Activated CD4-positive, alpha-beta T cell treated with anti-CD3 and anti-CD28 coated beads, Interleukin-2, amount 10 ng/mL, durations not matched to agents 7 days and 5 days (primary cell): ENCODE data around the gene CD1E. TPM values are rescaled to one million over a fixed set of nuclear protein-coding genes. Genes with fewer than 3 reads are reported as not detected.
"Not testable (repeated sequence)": the region's sequence is repeated elsewhere in the genome, so short reads cannot be mapped to it uniquely, and the experiment has no call there.

Experiments
- CTCF ChIA-PET: fragments of 350-600 bp; sonication (Branson Sonifier 250); formaldehyde crosslinking; loops from one replicate; lab custom pipeline; 2021; ENCODE audit warnings: antibody characterized with exemption; lab: Charles Lee
- POLR2A ChIA-PET: fragments of 350-600 bp; sonication (Branson Sonifier 250); formaldehyde crosslinking; loops from one replicate; lab custom pipeline; 2021; ENCODE audit warnings: antibody characterized with exemption; lab: Charles Lee
- DNase-seq: peaks from one replicate; pipeline ENCODE4 v3.0.0-alpha.2; 2020
- H3K27ac Mint-ChIP-seq: one replicate; pipeline ENCODE4 v1.8.0; 2021; ENCODE audit warnings: mild to moderate bottlenecking, moderate library complexity, mixed read lengths
- H3K27me3 Mint-ChIP-seq: one replicate; pipeline ENCODE4 v1.8.0; 2021; ENCODE audit warnings: mixed read lengths
- H3K36me3 Mint-ChIP-seq: one replicate; pipeline ENCODE4 v1.8.0; 2021; ENCODE audit warnings: low read depth, mixed read lengths
- H3K4me1 Mint-ChIP-seq: one replicate; pipeline ENCODE4 v1.8.0; 2021; ENCODE audit warnings: mixed read lengths
- H3K4me3 Mint-ChIP-seq: one replicate; pipeline ENCODE4 v1.8.0; 2021; ENCODE audit warnings: mild to moderate bottlenecking, moderate library complexity, mixed read lengths
- H3K9me3 Mint-ChIP-seq: one replicate; pipeline ENCODE4 v1.8.0; 2021; ENCODE audit warnings: mixed read lengths
- total RNA-seq, 2 experiments: library from RNA; stranded (reverse); gene quantifications; one replicate each; pipeline ENCODE4 v1.2.3, GENCODE V29; 2021

CD1E gene
- total RNA-seq, 2 experiments from 2014 or later = not detected

- Mint-ChIP-seq H3K9me3 (peaks cover 9% of the 10 kb centered on the region), H3K27me3 (peaks cover 5% of the 10 kb centered on the region), H3K36me3 (peaks cover 10% of the 10 kb centered on the region), H3K4me1 (peaks cover 39% of the 10 kb centered on the region), H3K27ac (peak overlapping the region; percentile 71), H3K4me3 (no peak overlapping the region)
- ChIA-PET POLR2A (no interaction called here), CTCF (no interaction called here)
- DNase-seq = no peak
Observed at GRCh38 chr1:158333405-158334155, 20.1 kb upstream of the CD1E start.

- ChIA-PET POLR2A (no interaction called here), CTCF (no interaction called here)
- H3K27ac Mint-ChIP-seq = no peak overlapping the region
- H3K36me3 Mint-ChIP-seq = peaks cover 14% of the 10 kb centered on the region
- peaks cover 10% of the 10 kb centered on the region for H3K27me3 Mint-ChIP-seq
- H3K4me3 Mint-ChIP-seq = no peak overlapping the region
- no peak for DNase-seq
- H3K4me1 Mint-ChIP-seq = peaks cover 39% of the 10 kb centered on the region
- peaks cover 14% of the 10 kb centered on the region for H3K9me3 Mint-ChIP-seq
Observed at GRCh38 chr1:158334526-158335212, 19.0 kb upstream of the CD1E start.

GRCh38 chr1:158335213-158335532 lies 18.5 kb upstream of the CD1E start:
- peaks cover 39% of the 10 kb centered on the region for H3K4me1 Mint-ChIP-seq
- peaks cover 15% of the 10 kb centered on the region for H3K36me3 Mint-ChIP-seq
- no peak overlapping the region for H3K27ac Mint-ChIP-seq
- CTCF ChIA-PET = no interaction called here
- no peak overlapping the region for H3K4me3 Mint-ChIP-seq
- peaks cover 13% of the 10 kb centered on the region for H3K27me3 Mint-ChIP-seq
- peaks cover 15% of the 10 kb centered on the region for H3K9me3 Mint-ChIP-seq
- DNase-seq = no peak
- POLR2A ChIA-PET = interaction anchor here (0.6 kb wide), 1 partner anchor 11 kb away, joined by 3 read pairs; no protein-coding TSS in a partner anchor

DNA sequence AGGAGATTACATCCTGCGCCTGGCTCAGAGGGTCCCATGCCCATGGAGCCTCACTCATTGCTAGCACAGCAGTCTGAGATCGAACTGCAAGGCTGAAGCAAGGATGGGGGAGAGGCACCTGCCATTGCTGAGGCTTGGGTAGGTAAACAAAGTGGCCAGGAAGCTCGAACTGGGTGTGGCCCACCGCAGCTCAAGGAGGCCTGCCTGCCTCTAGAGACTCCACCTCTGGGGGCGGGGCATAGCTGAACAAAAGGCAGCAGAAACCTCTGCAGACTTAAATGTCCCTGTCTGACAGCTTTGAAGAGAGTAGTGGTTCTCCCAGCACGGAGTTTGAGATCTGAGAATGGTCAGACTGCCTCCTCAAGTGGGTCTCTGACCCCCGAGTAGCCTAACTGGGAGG lies 17.3 kb upstream of the CD1E start:
- peaks cover 16% of the 10 kb centered on the region for H3K36me3 Mint-ChIP-seq
- peak overlapping the region; percentile 54 for H3K27ac Mint-ChIP-seq
- POLR2A ChIA-PET, H3K4me3 Mint-ChIP-seq: not testable (repeated sequence)
- H3K4me1 Mint-ChIP-seq = peaks cover 39% of the 10 kb centered on the region
- CTCF ChIA-PET = interaction anchor here (1.0 kb wide), 1 partner anchor 39 kb away, joined by 3 read pairs; no protein-coding TSS in a partner anchor
- peaks cover 21% of the 10 kb centered on the region for H3K9me3 Mint-ChIP-seq
- peak; percentile 67 for DNase-seq
- peaks cover 20% of the 10 kb centered on the region for H3K27me3 Mint-ChIP-seq

DNA sequence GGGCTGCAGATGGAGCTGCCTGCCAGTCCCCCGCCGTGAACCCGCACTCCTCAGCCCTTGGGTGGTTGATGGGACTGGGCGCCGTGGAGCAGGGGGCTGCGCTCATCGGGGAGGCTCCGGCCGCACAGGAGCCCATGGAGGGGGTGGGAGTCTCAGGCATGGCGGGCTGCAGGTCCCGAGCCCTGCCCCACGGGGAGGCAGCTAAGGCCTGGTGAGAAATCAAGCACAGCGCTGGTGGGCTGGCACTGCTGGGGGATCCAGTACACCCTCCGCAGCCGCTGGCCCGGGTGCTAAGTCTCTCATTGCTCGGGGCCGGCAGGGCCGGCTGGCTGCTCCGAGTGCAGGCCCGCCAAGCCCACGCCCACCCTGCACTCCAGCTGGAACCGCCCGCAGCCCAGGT lies 4.7 kb upstream of the CD1E start:
- CTCF ChIA-PET = not testable (repeated sequence)

DNA sequence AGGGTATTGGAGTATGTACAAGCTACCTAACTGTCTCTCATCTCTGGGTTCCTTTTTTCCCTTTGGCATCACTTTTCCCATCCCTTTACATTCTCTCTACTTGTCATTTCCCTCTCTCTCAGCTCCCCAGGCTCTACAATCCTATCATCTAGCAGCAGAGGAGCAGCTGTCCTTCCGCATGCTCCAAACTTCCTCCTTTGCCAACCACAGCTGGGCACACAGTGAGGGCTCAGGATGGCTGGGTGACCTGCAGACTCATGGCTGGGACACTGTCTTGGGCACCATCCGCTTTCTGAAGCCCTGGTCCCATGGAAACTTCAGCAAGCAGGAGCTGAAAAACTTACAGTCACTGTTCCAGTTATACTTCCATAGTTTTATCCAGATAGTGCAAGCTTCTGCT lies 561 bp downstream of the CD1E start:
- Mint-ChIP-seq H3K4me1 (no peaks in the 10 kb centered on the region), H3K36me3 (no peaks in the 10 kb centered on the region), H3K27ac (no peak overlapping the region), H3K9me3 (no peaks in the 10 kb centered on the region), H3K4me3 (no peak overlapping the region), H3K27me3 (peaks cover 25% of the 10 kb centered on the region)
- POLR2A ChIA-PET = no interaction called here
- DNase-seq = no peak
- CTCF ChIA-PET = no interaction called here

More for the DNA sequence above, 4.7 kb upstream of the CD1E start:
- H3K4me3 Mint-ChIP-seq, H3K4me1 Mint-ChIP-seq, H3K27me3 Mint-ChIP-seq, POLR2A ChIA-PET, H3K27ac Mint-ChIP-seq, H3K36me3 Mint-ChIP-seq, H3K9me3 Mint-ChIP-seq, DNase-seq: not testable (repeated sequence)

- Mint-ChIP-seq H3K27me3 (peaks cover 25% of the 10 kb centered on the region), H3K4me3 (no peak overlapping the region), H3K36me3 (no peaks in the 10 kb centered on the region), H3K27ac (no peak overlapping the region), H3K4me1 (no peaks in the 10 kb centered on the region), H3K9me3 (no peaks in the 10 kb centered on the region)
- ChIA-PET CTCF (no interaction called here), POLR2A (no interaction called here)
- DNase-seq = no peak
Observed at GRCh38 chr1:158355773-158356285, 2.1 kb downstream of the CD1E start.

- no peak overlapping the region for H3K27ac Mint-ChIP-seq
- POLR2A ChIA-PET = no interaction called here
- no peaks in the 10 kb centered on the region for H3K4me1 Mint-ChIP-seq
- no peaks in the 10 kb centered on the region for H3K36me3 Mint-ChIP-seq
- H3K4me3 Mint-ChIP-seq = no peak overlapping the region
- H3K9me3 Mint-ChIP-seq = no peaks in the 10 kb centered on the region
- H3K27me3 Mint-ChIP-seq = peaks cover 25% of the 10 kb centered on the region
- CTCF ChIA-PET = no interaction called here
- no peak for DNase-seq
Observed at GRCh38 chr1:158356616-158357015, 2.9 kb downstream of the CD1E start.

- no peak for DNase-seq
- Mint-ChIP-seq H3K4me1 (no peaks in the 10 kb centered on the region), H3K27ac (no peak overlapping the region), H3K36me3 (no peaks in the 10 kb centered on the region), H3K9me3 (no peaks in the 10 kb centered on the region), H3K27me3 (peaks cover 25% of the 10 kb centered on the region), H3K4me3 (no peak overlapping the region)
- POLR2A ChIA-PET = no interaction called here
- CTCF ChIA-PET = no interaction called here
Observed at GRCh38 chr1:158357441-158357840, 3.7 kb downstream of the CD1E start.

DNA sequence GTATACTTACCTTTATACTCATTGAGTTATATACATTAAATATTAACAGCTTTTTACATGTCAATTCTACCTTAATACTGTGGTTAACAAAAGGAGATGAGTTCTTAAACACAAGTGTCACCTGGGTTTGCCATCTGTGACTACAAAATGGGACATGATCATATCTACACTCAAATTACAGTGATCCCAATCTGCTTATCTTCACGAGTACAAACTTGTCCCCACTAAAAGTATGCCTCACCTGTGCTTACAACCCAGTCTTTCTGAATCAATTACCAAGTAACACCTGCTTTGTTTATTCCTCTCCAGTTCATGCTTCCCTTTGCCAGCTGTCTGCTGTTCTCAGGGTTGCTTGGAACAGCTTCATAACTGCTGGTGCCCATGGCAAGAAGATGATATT lies 8.8 kb downstream of the CD1E start:
- H3K27ac Mint-ChIP-seq = no peak overlapping the region
- no peak overlapping the region for H3K4me3 Mint-ChIP-seq
- H3K27me3 Mint-ChIP-seq = peaks cover 2% of the 10 kb centered on the region
- ChIA-PET POLR2A (no interaction called here), CTCF (no interaction called here)
- peaks cover 4% of the 10 kb centered on the region for H3K9me3 Mint-ChIP-seq
- H3K36me3 Mint-ChIP-seq = no peaks in the 10 kb centered on the region
- no peaks in the 10 kb centered on the region for H3K4me1 Mint-ChIP-seq
- no peak for DNase-seq

GRCh38 chr1:158362941-158363340 lies 9.2 kb downstream of the CD1E start:
- Mint-ChIP-seq H3K27me3 (peaks cover 2% of the 10 kb centered on the region), H3K9me3 (peaks cover 4% of the 10 kb centered on the region), H3K4me1 (no peaks in the 10 kb centered on the region), H3K27ac (no peak overlapping the region), H3K36me3 (no peaks in the 10 kb centered on the region), H3K4me3 (no peak overlapping the region)
- DNase-seq = no peak
- ChIA-PET POLR2A (no interaction called here), CTCF (no interaction called here)

DNA sequence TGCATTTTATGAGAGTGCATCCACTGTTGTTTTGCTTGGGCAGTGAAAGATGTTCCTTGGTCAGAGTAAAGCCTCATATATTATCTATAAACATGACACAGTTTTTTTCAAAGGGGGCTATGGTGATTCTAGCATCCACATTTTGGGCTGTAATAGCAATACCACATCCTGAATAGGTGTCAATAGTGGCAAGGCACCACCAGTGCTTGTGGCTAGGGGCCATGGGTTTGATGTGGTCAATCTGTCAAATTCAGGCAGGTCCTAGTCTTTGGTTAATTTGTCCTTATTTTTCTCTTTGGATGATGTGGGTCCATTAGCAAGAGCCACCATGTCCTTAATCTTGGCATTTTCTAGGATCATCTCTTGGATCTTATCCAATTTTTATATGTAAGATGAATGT lies 13.1 kb downstream of the CD1E start:
- Mint-ChIP-seq H3K27ac (no peak overlapping the region), H3K36me3 (no peaks in the 10 kb centered on the region), H3K27me3 (peaks cover 2% of the 10 kb centered on the region), H3K4me3 (no peak overlapping the region), H3K9me3 (peaks cover 8% of the 10 kb centered on the region), H3K4me1 (no peaks in the 10 kb centered on the region)
- no peak for DNase-seq
- ChIA-PET POLR2A (no interaction called here), CTCF (no interaction called here)

DNA sequence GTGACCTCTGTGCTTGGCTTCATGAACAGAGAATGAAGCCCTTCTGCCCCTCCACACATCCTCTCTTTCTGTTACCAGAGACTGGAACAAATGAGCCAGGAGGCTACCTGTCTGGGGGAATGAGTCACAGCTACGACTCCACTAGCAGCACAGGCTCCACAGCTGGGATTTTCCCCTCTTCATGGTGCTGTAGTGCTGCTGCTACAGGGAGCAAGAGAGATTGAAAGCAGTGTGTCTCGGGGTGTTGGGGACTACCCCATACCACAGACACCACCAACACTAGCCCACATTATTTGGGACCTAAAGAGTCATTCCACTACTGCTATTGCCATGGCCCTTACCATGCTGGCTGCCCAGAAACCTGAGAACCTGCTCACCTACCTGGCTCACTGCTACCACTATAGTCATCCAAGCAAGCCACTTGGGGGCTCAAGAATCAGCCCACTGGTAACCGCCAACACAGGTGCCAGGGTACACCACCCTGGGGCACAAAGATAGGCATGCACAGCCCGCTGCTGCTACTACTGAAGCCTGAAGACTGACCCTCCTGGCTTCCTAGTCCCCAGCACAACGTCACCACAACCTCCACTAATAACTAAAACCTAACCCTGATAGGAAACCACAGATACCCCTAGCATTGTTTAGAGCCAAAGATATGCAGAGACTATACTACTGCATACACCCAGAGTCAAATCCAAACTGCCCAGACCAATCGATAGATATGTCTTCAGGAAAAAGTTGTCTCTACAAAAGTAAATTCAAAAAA lies 17.7 kb downstream of the CD1E start:
- no peaks in the 10 kb centered on the region for H3K4me1 Mint-ChIP-seq
- no peak for DNase-seq
- H3K4me3 Mint-ChIP-seq = no peak overlapping the region
- H3K9me3 Mint-ChIP-seq = peaks cover 15% of the 10 kb centered on the region
- no peak overlapping the region for H3K27ac Mint-ChIP-seq
- peaks cover 11% of the 10 kb centered on the region for H3K27me3 Mint-ChIP-seq
- ChIA-PET POLR2A (no interaction called here), CTCF (no interaction called here)
- no peaks in the 10 kb centered on the region for H3K36me3 Mint-ChIP-seq
